ENCODE measurements around the gene C16orf95.

The C16orf95 gene

DNA sequence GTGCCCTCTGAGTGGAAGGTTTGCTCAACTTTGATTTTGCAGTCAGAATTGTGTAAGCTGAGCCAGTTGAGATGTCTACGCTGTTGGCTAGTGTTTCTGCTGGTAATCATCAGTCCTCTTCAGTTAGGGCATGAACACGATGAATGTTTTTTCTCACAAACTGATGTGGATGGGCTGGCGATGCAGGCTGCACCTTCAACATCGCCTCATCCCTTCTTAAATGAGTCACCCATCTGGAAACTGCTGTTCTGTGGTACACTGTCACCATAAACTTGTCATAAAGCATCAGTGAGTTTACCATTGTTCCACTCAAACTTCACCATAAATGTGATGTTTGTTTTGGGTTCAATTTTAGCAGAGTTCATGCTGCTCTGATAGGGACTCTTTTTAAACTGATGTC lies 8.4 kb downstream of the C16orf95 start:
- TF ChIP-seq RAD21 (IDR thresholded peaks at IDR 0.05; ENCODE audit: low read depth) (no peak), ZBTB7A (IDR thresholded peaks at IDR 0.05; ENCODE audit: low read depth) (no peak), FOXM1 (IDR thresholded peaks at IDR 0.05; ENCODE audit: borderline replicate concordance, low read depth) (no peak), TAF1 (IDR thresholded peaks at IDR 0.05; ENCODE audit: low read depth) (no peak), CEBPB (IDR thresholded peaks at IDR 0.05) (no peak), NFIC (IDR thresholded peaks at IDR 0.05) (no peak), CREB1 (IDR thresholded peaks at IDR 0.05; ENCODE audit: low read depth) (no peak), YY1 (IDR thresholded peaks at IDR 0.05; ENCODE audit: low read depth) (no peak), EGR1 (IDR thresholded peaks at IDR 0.05) (no peak), TEAD4 (IDR thresholded peaks at IDR 0.05) (no peak), EP300 (IDR thresholded peaks at IDR 0.05; ENCODE audit: borderline replicate concordance) (no peak), TCF12 (IDR thresholded peaks at IDR 0.05; ENCODE audit: low read depth) (no peak)
- TF ChIP-seq, protein P1, sequence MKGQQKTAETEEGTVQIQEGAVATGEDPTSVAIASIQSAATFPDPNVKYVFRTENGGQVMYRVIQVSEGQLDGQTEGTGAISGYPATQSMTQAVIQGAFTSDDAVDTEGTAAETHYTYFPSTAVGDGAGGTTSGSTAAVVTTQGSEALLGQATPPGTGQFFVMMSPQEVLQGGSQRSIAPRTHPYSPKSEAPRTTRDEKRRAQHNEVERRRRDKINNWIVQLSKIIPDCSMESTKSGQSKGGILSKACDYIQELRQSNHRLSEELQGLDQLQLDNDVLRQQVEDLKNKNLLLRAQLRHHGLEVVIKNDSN (IDR thresholded peaks at IDR 0.05) = no peak
- TF ChIP-seq, protein P2, sequence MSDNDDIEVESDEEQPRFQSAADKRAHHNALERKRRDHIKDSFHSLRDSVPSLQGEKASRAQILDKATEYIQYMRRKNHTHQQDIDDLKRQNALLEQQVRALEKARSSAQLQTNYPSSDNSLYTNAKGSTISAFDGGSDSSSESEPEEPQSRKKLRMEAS (IDR thresholded peaks at IDR 0.05) = no peak
- TF ChIP-seq, protein P3, sequence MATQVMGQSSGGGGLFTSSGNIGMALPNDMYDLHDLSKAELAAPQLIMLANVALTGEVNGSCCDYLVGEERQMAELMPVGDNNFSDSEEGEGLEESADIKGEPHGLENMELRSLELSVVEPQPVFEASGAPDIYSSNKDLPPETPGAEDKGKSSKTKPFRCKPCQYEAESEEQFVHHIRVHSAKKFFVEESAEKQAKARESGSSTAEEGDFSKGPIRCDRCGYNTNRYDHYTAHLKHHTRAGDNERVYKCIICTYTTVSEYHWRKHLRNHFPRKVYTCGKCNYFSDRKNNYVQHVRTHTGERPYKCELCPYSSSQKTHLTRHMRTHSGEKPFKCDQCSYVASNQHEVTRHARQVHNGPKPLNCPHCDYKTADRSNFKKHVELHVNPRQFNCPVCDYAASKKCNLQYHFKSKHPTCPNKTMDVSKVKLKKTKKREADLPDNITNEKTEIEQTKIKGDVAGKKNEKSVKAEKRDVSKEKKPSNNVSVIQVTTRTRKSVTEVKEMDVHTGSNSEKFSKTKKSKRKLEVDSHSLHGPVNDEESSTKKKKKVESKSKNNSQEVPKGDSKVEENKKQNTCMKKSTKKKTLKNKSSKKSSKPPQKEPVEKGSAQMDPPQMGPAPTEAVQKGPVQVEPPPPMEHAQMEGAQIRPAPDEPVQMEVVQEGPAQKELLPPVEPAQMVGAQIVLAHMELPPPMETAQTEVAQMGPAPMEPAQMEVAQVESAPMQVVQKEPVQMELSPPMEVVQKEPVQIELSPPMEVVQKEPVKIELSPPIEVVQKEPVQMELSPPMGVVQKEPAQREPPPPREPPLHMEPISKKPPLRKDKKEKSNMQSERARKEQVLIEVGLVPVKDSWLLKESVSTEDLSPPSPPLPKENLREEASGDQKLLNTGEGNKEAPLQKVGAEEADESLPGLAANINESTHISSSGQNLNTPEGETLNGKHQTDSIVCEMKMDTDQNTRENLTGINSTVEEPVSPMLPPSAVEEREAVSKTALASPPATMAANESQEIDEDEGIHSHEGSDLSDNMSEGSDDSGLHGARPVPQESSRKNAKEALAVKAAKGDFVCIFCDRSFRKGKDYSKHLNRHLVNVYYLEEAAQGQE (IDR thresholded peaks at IDR 0.05; ENCODE audit: low read depth) = no peak

GRCh38 chr16:87306516-87306915 lies 10.7 kb downstream of the C16orf95 start:
- TF ChIP-seq, protein P1 (IDR thresholded peaks at IDR 0.05) = no peak
- TF ChIP-seq, protein P2 (IDR thresholded peaks at IDR 0.05) = no peak
- TF ChIP-seq TEAD4 (IDR thresholded peaks at IDR 0.05) (no peak), FOXM1 (IDR thresholded peaks at IDR 0.05; ENCODE audit: borderline replicate concordance, low read depth) (no peak), YY1 (IDR thresholded peaks at IDR 0.05; ENCODE audit: low read depth) (no peak), RAD21 (IDR thresholded peaks at IDR 0.05; ENCODE audit: low read depth) (no peak), CREB1 (IDR thresholded peaks at IDR 0.05; ENCODE audit: low read depth) (no peak), EP300 (IDR thresholded peaks at IDR 0.05; ENCODE audit: borderline replicate concordance) (no peak), TCF12 (IDR thresholded peaks at IDR 0.05; ENCODE audit: low read depth) (no peak), TAF1 (IDR thresholded peaks at IDR 0.05; ENCODE audit: low read depth) (no peak), ZBTB7A (IDR thresholded peaks at IDR 0.05; ENCODE audit: low read depth) (no peak), NFIC (IDR thresholded peaks at IDR 0.05) (no peak), EGR1 (IDR thresholded peaks at IDR 0.05) (no peak), CEBPB (IDR thresholded peaks at IDR 0.05) (no peak)
- TF ChIP-seq, protein P3 (IDR thresholded peaks at IDR 0.05; ENCODE audit: low read depth) = no peak

DNA sequence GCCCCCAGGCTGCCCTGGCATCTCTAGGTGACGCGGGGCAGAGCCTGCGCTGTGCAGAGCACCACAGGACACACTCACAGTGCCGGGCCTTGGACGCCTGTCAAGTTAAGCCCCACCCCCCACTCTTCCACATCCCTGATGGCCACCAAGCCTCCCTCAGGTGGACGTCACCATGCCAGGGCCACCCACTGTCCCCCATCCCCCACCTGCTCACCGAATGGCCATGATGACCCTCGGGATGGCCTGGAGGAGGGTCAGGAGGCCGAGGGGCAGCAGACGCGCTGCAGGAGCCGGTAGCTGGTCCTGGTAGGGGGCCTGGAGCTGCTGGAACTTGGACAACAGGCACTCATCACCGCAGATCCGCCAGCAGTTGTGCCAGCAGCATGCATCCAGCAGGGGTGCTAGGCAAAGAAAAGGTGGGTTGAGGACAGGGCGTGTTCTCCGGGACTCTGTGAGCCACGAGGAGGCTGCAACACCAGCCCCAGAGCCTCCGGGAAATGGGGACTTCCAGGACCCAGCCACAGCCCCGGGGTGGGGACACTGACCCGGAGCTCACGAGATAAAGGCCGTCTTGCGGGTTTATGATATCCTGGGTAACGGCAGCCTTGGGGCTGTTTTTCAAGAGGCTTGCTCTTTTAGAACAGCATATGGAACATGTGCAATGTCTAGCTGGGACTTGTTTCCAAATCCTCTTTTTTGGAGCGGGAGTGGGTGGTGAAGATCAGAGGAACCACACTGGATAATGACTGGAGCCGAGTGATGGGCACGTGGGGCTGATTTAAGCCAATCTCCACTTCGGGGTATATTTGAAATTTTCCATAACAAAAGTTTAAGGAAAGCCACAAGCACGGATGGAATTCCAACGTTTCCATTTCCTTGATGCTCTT lies 11.4 kb downstream of the C16orf95 start:
- TF ChIP-seq NFIC (IDR thresholded peaks at IDR 0.05) = no peak
- TF ChIP-seq, protein P2 (IDR thresholded peaks at IDR 0.05) = no peak
- no peak for TF ChIP-seq RAD21 (IDR thresholded peaks at IDR 0.05; ENCODE audit: low read depth)
- TF ChIP-seq CEBPB (IDR thresholded peaks at IDR 0.05) = no peak
- no peak for TF ChIP-seq EP300 (IDR thresholded peaks at IDR 0.05; ENCODE audit: borderline replicate concordance)

DNA sequence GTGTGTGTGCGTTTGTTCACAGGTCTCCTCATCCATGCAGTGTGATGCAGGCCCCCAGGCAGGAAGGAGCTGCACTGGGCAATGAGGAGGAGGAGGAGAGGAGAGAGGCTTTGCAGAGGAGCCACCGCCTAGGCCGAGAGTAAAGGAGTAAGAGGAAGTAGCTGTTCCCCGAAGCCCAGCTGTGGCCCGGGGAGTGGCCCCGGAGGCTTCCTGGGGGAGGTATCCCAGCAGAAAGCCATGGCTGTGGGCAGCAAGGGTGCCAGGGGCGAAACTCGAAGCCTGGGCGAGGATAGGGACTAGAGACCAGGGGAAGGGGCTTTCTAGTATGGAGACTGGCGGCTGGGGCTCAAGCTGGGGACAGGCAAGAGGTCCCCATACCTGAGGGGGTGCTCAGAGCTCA lies 12.2 kb downstream of the C16orf95 start:
- no peak for TF ChIP-seq TAF1 (IDR thresholded peaks at IDR 0.05; ENCODE audit: low read depth)
- TF ChIP-seq, protein P3 (IDR thresholded peaks at IDR 0.05; ENCODE audit: low read depth) = no peak
- no peak for TF ChIP-seq ZBTB7A (IDR thresholded peaks at IDR 0.05; ENCODE audit: low read depth)
- TF ChIP-seq CEBPB (IDR thresholded peaks at IDR 0.05) = no peak
- TF ChIP-seq FOXM1 (IDR thresholded peaks at IDR 0.05; ENCODE audit: borderline replicate concordance, low read depth) = no peak
- TF ChIP-seq TEAD4 (IDR thresholded peaks at IDR 0.05) = no peak
- TF ChIP-seq YY1 (IDR thresholded peaks at IDR 0.05; ENCODE audit: low read depth) = no peak
- no peak for TF ChIP-seq TCF12 (IDR thresholded peaks at IDR 0.05; ENCODE audit: low read depth)
- no peak for TF ChIP-seq NFIC (IDR thresholded peaks at IDR 0.05)
- TF ChIP-seq CREB1 (IDR thresholded peaks at IDR 0.05; ENCODE audit: low read depth) = no peak
- TF ChIP-seq EGR1 (IDR thresholded peaks at IDR 0.05) = no peak
- TF ChIP-seq, protein P2 (IDR thresholded peaks at IDR 0.05) = no peak
- TF ChIP-seq RAD21 (IDR thresholded peaks at IDR 0.05; ENCODE audit: low read depth) = no peak
- no peak for TF ChIP-seq EP300 (IDR thresholded peaks at IDR 0.05; ENCODE audit: borderline replicate concordance)
- TF ChIP-seq, protein P1 (IDR thresholded peaks at IDR 0.05) = no peak

Measured in Ishikawa (cell line).